ENCODE measurements around the gene ZPR1.

- no peak for TF ChIP-seq EZH2 (IDR thresholded peaks at IDR 0.05)
- no peak for TF ChIP-seq POLR2AphosphoS5 (IDR thresholded peaks at IDR 0.05; ENCODE audit: borderline replicate concordance, low read depth, low read length)
- no peak for TF ChIP-seq FOXP2 (optimal IDR thresholded peaks at IDR 0.05; ENCODE audit: control extremely low read depth, extremely low read length, insufficient read depth)
Observed at GRCh38 chr11:116791813-116792143, 4.0 kb upstream of the ZPR1 start, which contains the start of gene APOA5.

Data from SK-N-MC (cell line).